Endothelial cell of umbilical vein (primary cell): Measurements from ENCODE around the gene KRT12. TPM values are rescaled to one million over a fixed set of nuclear protein-coding genes. Genes with fewer than 3 reads are reported as not detected.

Experiments used
- BruUV-seq: library from RNA; stranded (reverse); fragments of 400-500 nt; replicated peaks from 2 replicates; lab custom pipeline; 2021; lab: Mats Ljungman, UMichigan
- CTCF ChIA-PET: fragments of 300-600, 350-600 bp; sonication (Branson Sonifier 250); formaldehyde crosslinking; loops from one replicate; lab custom pipeline; 2021; ENCODE audit warnings: antibody characterized with exemption, inconsistent platforms; lab: Charles Lee
- POLR2A ChIA-PET: fragments of 300-600, 350-600 bp; sonication (Branson Sonifier 250); formaldehyde crosslinking; loops from one replicate; lab custom pipeline; 2021; ENCODE audit warnings: antibody characterized with exemption, inconsistent platforms; lab: Charles Lee
- DNase-seq: peaks from one replicate; pipeline ENCODE4 v3.0.0-alpha.2; 2011; ENCODE audit warnings: low read depth, low spot score
- FAIRE-seq: peaks from 2 replicates; lab custom pipeline; 2011; peaks lifted over from hg19 to GRCh38; lab: Jason Lieb, UNC
- H2AFZ ChIP-seq: 2 replicates; pipeline ENCODE4 v1.6.0; 2012; ENCODE audit warnings: low read depth, low read length, control low read depth, inconsistent platforms
- H3K27ac ChIP-seq: 2 replicates; pipeline ENCODE4 v1.5.1; 2011; ENCODE audit warnings: low read depth, mild to moderate bottlenecking, control low read depth, low read length, moderate library complexity; ENCODE audit not compliant: insufficient read depth
- H3K27me3 ChIP-seq, 2 experiments: 2 replicates each; pipeline versions ENCODE4 v1.6.0 to v1.6.1; 2011; ENCODE audit warnings: low read length in 2 of 2, mixed read lengths in 1 of 2; ENCODE audit not compliant: control insufficient read depth in 2 of 2, insufficient read depth in 2 of 2
- H3K36me3 ChIP-seq, 2 experiments: 2 replicates in 1 of 2; 3 replicates in 1 of 2; pipeline ENCODE4 v1.5.1; 2011; ENCODE audit warnings: low read length in 2 of 2, mild to moderate bottlenecking in 1 of 2, moderate library complexity in 1 of 2; ENCODE audit not compliant: control insufficient read depth in 2 of 2, insufficient read depth in 2 of 2; ENCODE audit errors: extremely low read depth in 1 of 2
- H3K4me1 ChIP-seq: 3 replicates; pipeline ENCODE4 v1.5.1; 2011; ENCODE audit warnings: mild to moderate bottlenecking, low read length; ENCODE audit not compliant: control insufficient read depth, insufficient read depth; ENCODE audit errors: extremely low read depth
- H3K4me2 ChIP-seq: 2 replicates; pipeline ENCODE4 v1.6.1; 2011; ENCODE audit warnings: low read length, control low read depth, mixed read lengths; ENCODE audit not compliant: insufficient read depth
- H3K4me3 ChIP-seq, 3 experiments: fragments of 200-600 bp in 1 of 3; sonication (generic), shearing (Covaris generic) in 1 of 3; replicated peaks in 1 of 3; 2 replicates each; pipeline ENCODE4 v1.5.1; 2011 to 2016; ENCODE audit warnings: control low read depth in 3 of 3, low read length in 3 of 3, mild to moderate bottlenecking in 2 of 3, inconsistent platforms in 1 of 3, low read depth in 1 of 3, moderate library complexity in 1 of 3; ENCODE audit not compliant: insufficient read depth in 1 of 3
- H3K79me2 ChIP-seq: 2 replicates; pipeline ENCODE4 v1.6.0; 2012; ENCODE audit warnings: low read length, inconsistent platforms; ENCODE audit not compliant: control insufficient read depth, insufficient read depth
- H3K9ac ChIP-seq: replicated peaks from 2 replicates; pipeline ENCODE3; 2011; ENCODE audit warnings: low read length, control low read depth; ENCODE audit not compliant: insufficient read depth; ENCODE audit errors: extremely low read depth
- H3K9me1 ChIP-seq: replicated peaks from 3 replicates; pipeline ENCODE4 v1.6.0; 2011; ENCODE audit warnings: mild to moderate bottlenecking, low read length; ENCODE audit not compliant: control insufficient read depth, insufficient read depth; ENCODE audit errors: extremely low read depth
- H3K9me3 ChIP-seq: replicated peaks from 2 replicates; pipeline ENCODE4 v1.5.1; 2012; ENCODE audit warnings: low read length, inconsistent platforms; ENCODE audit not compliant: control insufficient read depth, insufficient read depth
- H4K20me1 ChIP-seq: replicated peaks from 2 replicates; pipeline ENCODE3; 2011; ENCODE audit warnings: mild to moderate bottlenecking, low read length; ENCODE audit not compliant: control insufficient read depth, insufficient read depth; ENCODE audit errors: extremely low read depth
- CTCF ChIP-seq, 2 donors: IDR thresholded peaks; 1 replicate in 1 of 2; 2 replicates in 1 of 2; pipeline ENCODE4 v1.5.1; 2011; ENCODE audit warnings: low read length in 2 of 2, mild to moderate bottlenecking in 2 of 2, moderate library complexity in 2 of 2, control low read depth in 1 of 2, inconsistent platforms in 1 of 2, low read depth in 1 of 2; ENCODE audit not compliant: insufficient read depth in 1 of 2; ENCODE audit errors: extremely low read depth in 1 of 2
- EZH2 ChIP-seq: IDR thresholded peaks from 2 replicates; pipeline ENCODE4 v1.6.1; 2012; ENCODE audit warnings: borderline replicate concordance, low read depth, mild to moderate bottlenecking, moderate library complexity, low read length, inconsistent platforms; ENCODE audit not compliant: severe bottlenecking
- FOS ChIP-seq: IDR thresholded peaks from 2 replicates; pipeline ENCODE4 v1.6.1; 2011; ENCODE audit warnings: mild to moderate bottlenecking, low read length, moderate library complexity, borderline replicate concordance; ENCODE audit not compliant: insufficient read depth
- GATA2 ChIP-seq: IDR thresholded peaks from 2 replicates; pipeline ENCODE4 v1.7.0; 2011; ENCODE audit warnings: low read depth, mild to moderate bottlenecking, moderate library complexity, mixed read lengths, low read length; ENCODE audit not compliant: insufficient read length, insufficient read depth
- JUN ChIP-seq: IDR thresholded peaks from 2 replicates; pipeline ENCODE4 v1.6.1; 2011; ENCODE audit warnings: borderline replicate concordance, low read depth; ENCODE audit not compliant: insufficient read length, insufficient read depth
- MAX ChIP-seq: IDR thresholded peaks from 2 replicates; pipeline ENCODE4 v1.6.1; 2011; ENCODE audit not compliant: insufficient read depth, insufficient read length
- MYC ChIP-seq: IDR thresholded peaks from one replicate; pipeline ENCODE4 v1.6.1; 2011; ENCODE audit warnings: mild to moderate bottlenecking, low read depth, low read length
- POLR2A ChIP-seq: IDR thresholded peaks from 2 replicates; pipeline ENCODE4 v1.6.1; 2012; ENCODE audit warnings: low read depth, mild to moderate bottlenecking, control low read depth, low read length
- POLR2AphosphoS5 ChIP-seq: IDR thresholded peaks from 2 replicates; pipeline ENCODE4 v1.6.1; 2012; ENCODE audit warnings: low read depth, mild to moderate bottlenecking, control low read depth, low read length, moderate library complexity; ENCODE audit not compliant: insufficient read depth
- dilution Hi-C: fragments of 300-500 bp; cut with MboI; formaldehyde crosslinking; loops from one replicate; pipeline ENCODE4 v1.15.0; 2019; ENCODE audit warnings: low sequenced_read_pairs; ENCODE audit not compliant: extremely low pct_ligation_motif_present
- intact Hi-C: fragments of 100-400 bp; cut with micrococcal nuclease; formaldehyde crosslinking; loops from one replicate; pipeline ENCODE4 v1.10.0; 2022
- polyA plus RNA-seq, 4 experiments: library from polyadenylated mRNA; depleted of rRNA in 3 of 4; stranded (reverse) in 3 of 4; unstranded in 1 of 4; fragments of >200 nt; gene quantifications; 2 replicates each; pipeline versions ENCODE4 v1.2.1 to v1.2.3, GENCODE V29; 2011 to 2012; ENCODE audit warnings: missing spikeins in 1 of 4
- total RNA-seq: library from RNA; stranded (reverse); gene quantifications from 2 replicates; pipeline ENCODE4 v1.2.3, GENCODE V29; 2021

The KRT12 gene
- total and polyA plus RNA-seq, 2 donors (not counting 3 experiments of a cell fraction or from before 2014, with no cell fraction given) = not detected

GRCh38 chr17:40879026-40879425 lies 12.0 kb upstream of the KRT12 start:
- H3K4me2 ChIP-seq = no peak overlapping the region
- FAIRE-seq (no peak), DNase-seq (no peak)
- no peaks in the 10 kb centered on the region for H3K4me1 ChIP-seq
- H2AFZ ChIP-seq = no peak overlapping the region
- intact Hi-C loops (no loop called here), dilution Hi-C loops (no loop called here)
- H3K9me1 ChIP-seq = no peaks in the 10 kb centered on the region
- POLR2A ChIA-PET = no interaction called here
- H4K20me1 ChIP-seq = no peaks in the 10 kb centered on the region
- no peak overlapping the region for H3K27ac ChIP-seq
- H3K4me3 ChIP-seq = no peak overlapping the region
- H3K9ac ChIP-seq = no peak overlapping the region
- no TSS peak for BruUV-seq
- H3K9me3 ChIP-seq = no peaks in the 10 kb centered on the region
- peaks cover 10 to 11% of the 10 kb centered on the region in 2 experiments for H3K27me3 ChIP-seq
- no peaks in the 10 kb centered on the region for H3K79me2 ChIP-seq
- H3K36me3 ChIP-seq = no peaks in the 10 kb centered on the region
- CTCF ChIA-PET = interaction anchor here (1.8 kb wide), 1 partner anchor 8 kb away, joined by 5 read pairs; no protein-coding TSS in a partner anchor
- TF ChIP-seq GATA2 = no peak
- no peak for TF ChIP-seq POLR2A
- TF ChIP-seq FOS = no peak

- FAIRE-seq = no peak
- ChIA-PET CTCF (interaction anchor here (1.8 kb wide), 1 partner anchor 9 kb away, joined by 5 read pairs; no protein-coding TSS in a partner anchor), POLR2A (no interaction called here)
- Histone ChIP-seq H3K4me3 (no peak overlapping the region), H2AFZ (no peak overlapping the region), H3K36me3 (no peaks in the 10 kb centered on the region), H3K27ac (no peak overlapping the region), H3K4me2 (no peak overlapping the region), H3K79me2 (no peaks in the 10 kb centered on the region), H3K9me3 (no peaks in the 10 kb centered on the region), H4K20me1 (no peaks in the 10 kb centered on the region), H3K4me1 (no peaks in the 10 kb centered on the region), H3K27me3 (peaks cover 13 to 16% of the 10 kb centered on the region in 2 experiments), H3K9ac (no peak overlapping the region), H3K9me1 (no peaks in the 10 kb centered on the region)
- no peak for DNase-seq
- TF ChIP-seq POLR2AphosphoS5 (no peak), EZH2 (no peak), MYC (no peak), MAX (no peak), GATA2 (no peak), FOS (no peak), POLR2A (no peak), CTCF (IDR thresholded peaks at IDR 0.05; ENCODE audit: extremely low read depth in 1 of 2, insufficient read depth in 1 of 2, low read depth in 1 of 2, low read length in 2 of 2) (no peak), JUN (no peak)
- dilution Hi-C loops (no loop called here), intact Hi-C loops (no loop called here)
- BruUV-seq = no TSS peak
These were observed 11.0 kb upstream of the KRT12 start for GRCh38 chr17:40878044-40878443.
